ENCODE data around the gene CLDND1.

- TF ChIP-seq, protein P1, sequence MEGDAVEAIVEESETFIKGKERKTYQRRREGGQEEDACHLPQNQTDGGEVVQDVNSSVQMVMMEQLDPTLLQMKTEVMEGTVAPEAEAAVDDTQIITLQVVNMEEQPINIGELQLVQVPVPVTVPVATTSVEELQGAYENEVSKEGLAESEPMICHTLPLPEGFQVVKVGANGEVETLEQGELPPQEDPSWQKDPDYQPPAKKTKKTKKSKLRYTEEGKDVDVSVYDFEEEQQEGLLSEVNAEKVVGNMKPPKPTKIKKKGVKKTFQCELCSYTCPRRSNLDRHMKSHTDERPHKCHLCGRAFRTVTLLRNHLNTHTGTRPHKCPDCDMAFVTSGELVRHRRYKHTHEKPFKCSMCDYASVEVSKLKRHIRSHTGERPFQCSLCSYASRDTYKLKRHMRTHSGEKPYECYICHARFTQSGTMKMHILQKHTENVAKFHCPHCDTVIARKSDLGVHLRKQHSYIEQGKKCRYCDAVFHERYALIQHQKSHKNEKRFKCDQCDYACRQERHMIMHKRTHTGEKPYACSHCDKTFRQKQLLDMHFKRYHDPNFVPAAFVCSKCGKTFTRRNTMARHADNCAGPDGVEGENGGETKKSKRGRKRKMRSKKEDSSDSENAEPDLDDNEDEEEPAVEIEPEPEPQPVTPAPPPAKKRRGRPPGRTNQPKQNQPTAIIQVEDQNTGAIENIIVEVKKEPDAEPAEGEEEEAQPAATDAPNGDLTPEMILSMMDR (IDR thresholded peaks at IDR 0.05), result no peak
- no peak for TF ChIP-seq POLR2A (IDR thresholded peaks at IDR 0.05)
Observed at GRCh38 chr3:98532275-98532637, 9.6 kb upstream of the CLDND1 start.
